ENCODE data around the gene LRWD1. TPM values are rescaled to one million over a fixed set of nuclear protein-coding genes. Genes with fewer than 3 reads are reported as not detected.

The LRWD1 gene
- total and polyA plus RNA-seq, 2 of the 13 experiments (the other 11 are each of a cell fraction or from before 2014, with no cell fraction given): 8.5 to 16.3 TPM

GRCh38 chr7:102464577-102465280, at the start of gene LRWD1, which contains the start of gene ALKBH4 (continued):
- TF ChIP-seq ZHX2 (IDR thresholded peaks at IDR 0.05; ENCODE audit: low read depth) (no peak), ZHX2 (CRISPR knock-in tag; IDR thresholded peaks at IDR 0.05; ENCODE audit: borderline replicate concordance) (peak; percentile 43; the same call in 1 of the 2 replicates), PRDM15 (CRISPR knock-in tag; IDR thresholded peaks at IDR 0.05) (peak; percentile 78), ZNF687 (CRISPR knock-in tag; IDR thresholded peaks at IDR 0.05) (peak; percentile 89), ISX (CRISPR knock-in tag; conservative IDR thresholded peaks at IDR 0.05) (no peak), ZNF619 (CRISPR knock-in tag; IDR thresholded peaks at IDR 0.05) (peak; percentile 61), ZNF746 (CRISPR knock-in tag; IDR thresholded peaks at IDR 0.05) (peak; percentile 31; the same call in 1 of the 2 replicates), ZNF414 (CRISPR knock-in tag; IDR thresholded peaks at IDR 0.05) (0 out of 2 replicates have a peak, but pooled peaks have one; percentile 69), KDM6A (CRISPR knock-in tag; IDR thresholded peaks at IDR 0.05; ENCODE audit: low read depth) (peak; percentile 12; the same call in 1 of the 2 replicates), RELA (CRISPR knock-in tag; IDR thresholded peaks at IDR 0.05) (peak; percentile 81; the same call in 1 of the 2 replicates), ZNF143 (CRISPR knock-in tag; IDR thresholded peaks at IDR 0.05) (peak; percentile 97), ATF7-NPFF (CRISPR knock-in tag; IDR thresholded peaks at IDR 0.05; ENCODE audit: low read depth) (peak; percentile 78), ZNF451 (CRISPR knock-in tag; IDR thresholded peaks at IDR 0.05) (peak; percentile 51; the same call in 1 of the 2 replicates), ZSCAN31 (CRISPR knock-in tag; IDR thresholded peaks at IDR 0.05; ENCODE audit: low read depth) (peak; percentile 83; the same call in 1 of the 2 replicates)
